ENCODE data around the gene ZACN. TPM values are rescaled to one million over a fixed set of nuclear protein-coding genes. Genes with fewer than 3 reads are reported as not detected.

The ZACN gene
- total and polyA plus RNA-seq, 12 donors, result 0.06 to 3.3 (median 0.19) TPM; not detected in 7

DNA sequence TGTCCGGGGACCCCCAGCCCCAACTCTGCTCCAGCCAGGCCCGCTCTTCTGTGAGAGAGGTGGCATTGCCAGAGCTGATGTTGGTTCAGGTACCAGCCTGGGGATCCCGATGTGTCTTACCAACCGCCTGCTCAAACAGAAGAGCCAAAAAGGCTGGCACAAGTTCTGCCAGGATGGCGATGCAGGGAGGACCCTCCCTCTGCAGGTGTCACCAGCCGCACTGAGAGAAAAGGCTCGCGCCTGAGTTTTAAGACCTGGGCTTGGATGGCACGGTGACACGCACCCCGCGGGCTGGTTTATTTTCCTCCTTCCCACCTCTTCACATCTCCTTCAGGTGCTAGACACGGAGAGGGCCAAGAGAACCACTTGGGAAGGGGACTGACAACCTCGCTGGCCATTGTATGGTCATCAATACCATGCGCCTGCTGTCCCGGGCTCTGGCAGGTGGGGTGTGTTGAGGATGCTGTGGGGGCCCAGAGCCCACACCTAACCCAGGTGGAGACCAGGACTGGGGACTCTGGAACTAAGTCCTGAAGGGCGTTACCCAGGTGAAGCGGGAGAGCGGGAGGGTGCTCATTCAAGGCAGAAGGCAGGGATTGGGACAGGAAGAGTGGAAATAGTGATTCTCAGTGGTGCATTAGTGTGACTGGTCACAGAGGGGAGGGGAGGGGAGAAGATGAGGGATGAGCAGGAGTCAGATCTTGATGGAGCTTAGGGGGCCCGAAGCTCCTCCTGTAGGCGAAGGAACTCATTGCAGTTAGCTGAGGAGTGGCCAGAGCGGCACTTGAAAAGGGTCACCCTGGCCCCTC lies 45.8 kb downstream of the ZACN start:
- WGBS, 4 donors, result 80 to 89% (median 84%) methylated on average over 9 to 22 of the region's 22 CpGs
- H3K27me3 ChIP-seq, result no peaks in the 10 kb centered on the region
- TF ChIP-seq, protein P1, sequence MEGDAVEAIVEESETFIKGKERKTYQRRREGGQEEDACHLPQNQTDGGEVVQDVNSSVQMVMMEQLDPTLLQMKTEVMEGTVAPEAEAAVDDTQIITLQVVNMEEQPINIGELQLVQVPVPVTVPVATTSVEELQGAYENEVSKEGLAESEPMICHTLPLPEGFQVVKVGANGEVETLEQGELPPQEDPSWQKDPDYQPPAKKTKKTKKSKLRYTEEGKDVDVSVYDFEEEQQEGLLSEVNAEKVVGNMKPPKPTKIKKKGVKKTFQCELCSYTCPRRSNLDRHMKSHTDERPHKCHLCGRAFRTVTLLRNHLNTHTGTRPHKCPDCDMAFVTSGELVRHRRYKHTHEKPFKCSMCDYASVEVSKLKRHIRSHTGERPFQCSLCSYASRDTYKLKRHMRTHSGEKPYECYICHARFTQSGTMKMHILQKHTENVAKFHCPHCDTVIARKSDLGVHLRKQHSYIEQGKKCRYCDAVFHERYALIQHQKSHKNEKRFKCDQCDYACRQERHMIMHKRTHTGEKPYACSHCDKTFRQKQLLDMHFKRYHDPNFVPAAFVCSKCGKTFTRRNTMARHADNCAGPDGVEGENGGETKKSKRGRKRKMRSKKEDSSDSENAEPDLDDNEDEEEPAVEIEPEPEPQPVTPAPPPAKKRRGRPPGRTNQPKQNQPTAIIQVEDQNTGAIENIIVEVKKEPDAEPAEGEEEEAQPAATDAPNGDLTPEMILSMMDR (IDR thresholded peaks at IDR 0.05), result peak in 1 of 6 experiments; percentile 3
- no peak for TF ChIP-seq POLR2A (IDR thresholded peaks at IDR 0.05)

DNA sequence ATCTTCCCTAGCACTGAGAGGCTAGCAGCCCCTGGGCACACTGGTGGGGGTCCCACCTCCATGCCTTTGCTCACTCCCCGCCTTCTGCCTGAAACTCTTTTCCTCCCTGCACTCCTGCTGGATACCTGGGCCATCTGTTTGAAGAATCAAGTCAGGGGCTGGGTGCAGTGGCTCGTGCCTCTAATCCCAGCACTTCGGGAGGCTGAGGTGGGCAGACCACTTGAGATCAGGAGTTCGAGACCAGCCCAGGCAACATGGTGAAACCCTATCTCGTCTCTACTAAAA lies 46.4 kb downstream of the ZACN start:
- DNase-seq, result no peak
- intact Hi-C loops (cut with DNase I), result no loop called here
- Histone ChIP-seq H3K4me3 (no peak overlapping the region), H3K27ac (no peak overlapping the region), H3K36me3 (replicated peaks in 1 of 2) (no peaks in the 10 kb centered on the region), H3K9me3 (replicated peaks in 1 of 3) (no peaks in the 10 kb centered on the region), H3K27me3 (peaks cover 2% of the 10 kb centered on the region), H3K4me1 (replicated peaks in 1 of 2) (peaks cover 0 to 4% of the 10 kb centered on the region in 2 donors)
- 72 to 90% (median 83%) methylated on average over 4 to 5 of the region's 5 CpGs for WGBS, 4 donors
- TF ChIP-seq POLR2A (IDR thresholded peaks at IDR 0.05), result no peak
- TF ChIP-seq, protein P1 (IDR thresholded peaks at IDR 0.05), result no peak

More for the DNA sequence above, 45.8 kb downstream of the ZACN start:
- no peak overlapping the region for H3K4me3 ChIP-seq
- no peak overlapping the region for H3K27ac ChIP-seq
- peaks cover 0 to 4% of the 10 kb centered on the region in 2 donors for H3K4me1 ChIP-seq (replicated peaks in 1 of 2)
- intact Hi-C loops (cut with DNase I), result loop anchor here in 1 of 2 donors (5.0 kb wide), 2 partner anchors 58 to 173 kb away; no protein-coding TSS in a partner anchor
- DNase-seq, result no peak
- no peaks in the 10 kb centered on the region for H3K9me3 ChIP-seq (replicated peaks in 1 of 3)
- H3K36me3 ChIP-seq (replicated peaks in 1 of 2), result no peaks in the 10 kb centered on the region

DNA sequence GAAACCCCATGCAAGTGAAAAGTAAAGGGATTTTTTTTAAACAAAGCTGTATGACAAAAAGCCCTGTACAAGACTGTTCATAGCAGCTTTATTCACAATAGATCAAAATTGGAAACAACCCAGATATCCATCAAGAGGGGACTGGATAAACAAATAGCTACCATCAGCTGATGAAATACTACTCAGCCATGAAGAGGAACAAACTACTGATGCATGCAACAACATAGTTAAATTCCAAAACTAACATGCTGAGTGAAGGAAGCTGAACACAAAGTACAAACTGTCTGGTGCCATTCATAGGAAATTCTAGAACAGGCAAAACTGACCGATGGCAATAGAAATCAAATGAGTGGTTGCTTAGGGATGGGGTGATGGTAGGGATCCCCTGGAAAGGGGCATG lies 46.9 kb downstream of the ZACN start:
- DNase-seq, result no peak
- Histone ChIP-seq H3K36me3 (replicated peaks in 1 of 2) (no peaks in the 10 kb centered on the region), H3K27me3 (peaks cover 5% of the 10 kb centered on the region), H3K4me1 (replicated peaks in 1 of 2) (peaks cover 0 to 4% of the 10 kb centered on the region in 2 donors), H3K9me3 (replicated peaks in 1 of 3) (no peaks in the 10 kb centered on the region), H3K27ac (no peak overlapping the region), H3K4me3 (no peak overlapping the region)
- WGBS, 4 donors, result 92 to 100% (median 99%) methylated on average over 1 of the region's 1 CpG
- intact Hi-C loops (cut with DNase I), result no loop called here
- TF ChIP-seq, protein P1 (IDR thresholded peaks at IDR 0.05), result no peak
- no peak for TF ChIP-seq POLR2A (IDR thresholded peaks at IDR 0.05)

DNA sequence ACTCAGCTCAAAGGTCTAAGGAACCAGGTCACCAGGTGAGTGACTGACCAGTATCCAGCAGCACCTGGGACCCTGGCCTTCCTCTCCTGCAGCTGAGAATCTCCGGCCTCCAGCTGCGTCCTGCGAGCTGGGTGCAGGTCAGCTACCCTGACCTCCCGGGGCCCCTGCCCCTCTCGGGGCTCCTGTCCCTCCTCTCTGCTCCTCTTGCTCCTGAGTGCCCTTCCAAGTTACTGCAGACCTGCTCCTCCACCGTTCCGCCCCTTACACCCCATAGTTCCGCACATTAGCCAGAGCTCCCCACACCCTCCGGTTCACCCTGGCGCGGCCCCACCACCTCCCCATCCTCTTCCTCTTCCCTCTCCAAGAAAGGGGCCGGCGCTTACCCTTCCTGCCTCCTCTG lies 51.5 kb downstream of the ZACN start:
- H3K9me3 ChIP-seq (replicated peaks in 1 of 3), result no peaks in the 10 kb centered on the region
- DNase-seq, result no peak
- peaks cover 26% of the 10 kb centered on the region for H3K27me3 ChIP-seq
- intact Hi-C loops (cut with DNase I), result no loop called here
- H3K27ac ChIP-seq, result no peak overlapping the region
- no peak for TF ChIP-seq POLR2A (IDR thresholded peaks at IDR 0.05)
- TF ChIP-seq, protein P1 (IDR thresholded peaks at IDR 0.05), result no peak
- no peaks in the 10 kb centered on the region for H3K4me1 ChIP-seq (replicated peaks in 1 of 2)
- H3K4me3 ChIP-seq, result no peak overlapping the region
- H3K36me3 ChIP-seq (replicated peaks in 1 of 2), result no peaks in the 10 kb centered on the region
- WGBS, 4 donors, result 40 to 64% (median 56%) methylated on average over 8 to 13 of the region's 13 CpGs
